ENCODE data around the gene PRM2. TPM values are rescaled to one million over a fixed set of nuclear protein-coding genes. Genes with fewer than 3 reads are reported as not detected.

PRM2 gene
- polyA plus RNA-seq, 1 donor: not detected

DNA sequence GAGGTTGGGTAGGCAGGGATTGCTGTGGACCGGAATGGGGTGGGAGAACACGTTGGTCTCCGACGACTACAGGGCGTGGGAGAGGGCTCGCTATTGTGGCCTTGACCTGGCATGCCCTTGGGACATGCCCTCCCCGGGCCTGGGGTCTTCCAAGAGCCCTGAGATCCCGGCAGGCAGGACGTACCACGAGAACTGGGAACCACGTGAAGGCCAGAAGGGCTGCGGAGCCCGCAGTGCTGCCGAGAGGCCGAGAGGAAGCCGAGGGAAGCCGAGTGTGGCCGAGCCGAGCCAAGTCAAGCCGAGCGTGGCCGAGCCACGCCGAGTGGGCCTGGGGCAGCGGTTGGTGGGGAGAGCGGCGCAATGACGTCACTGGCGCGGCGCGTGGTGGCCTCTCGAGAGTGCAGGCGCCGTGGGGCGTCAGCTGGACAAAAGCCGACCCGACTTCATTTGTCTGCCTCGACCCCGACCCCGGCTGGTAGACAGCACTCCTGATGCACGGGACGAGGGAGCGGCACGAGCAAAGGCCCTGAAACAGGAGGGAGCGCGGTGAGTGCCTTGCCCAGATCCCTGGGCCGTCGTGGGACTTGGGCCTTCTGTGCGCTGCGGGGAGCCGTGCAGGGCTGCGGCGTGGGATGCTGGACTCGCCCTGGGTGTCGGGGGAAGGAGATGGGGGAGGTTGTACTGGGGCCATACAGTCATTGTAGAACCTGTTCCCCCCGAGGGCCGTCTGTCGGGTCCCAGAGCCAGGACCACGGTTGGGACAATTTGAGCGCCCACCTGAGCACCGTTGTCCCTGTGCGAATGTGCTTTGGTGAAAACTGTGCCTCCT is 26.8 kb downstream of the PRM2 start:
- DNase-seq (ENCODE audit: low read depth): no peak

DNA sequence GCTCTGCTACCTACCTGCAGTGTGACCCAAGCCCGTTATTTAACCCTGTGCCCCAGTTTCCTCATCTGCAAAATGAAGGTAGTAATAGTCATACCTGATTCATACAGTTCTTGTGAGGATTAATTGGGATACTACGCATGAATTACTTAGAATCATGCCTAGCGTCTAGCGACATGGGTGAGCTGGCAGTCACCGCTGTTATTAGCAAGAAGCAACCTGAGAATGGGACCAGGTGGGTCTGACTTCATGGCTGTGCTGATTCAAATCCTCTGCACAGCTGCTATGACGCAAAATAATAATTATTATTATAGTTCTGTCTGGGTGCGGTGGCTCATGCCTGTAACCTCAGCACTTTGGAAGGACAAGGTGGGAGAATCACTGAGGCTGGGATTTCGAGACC is 28.1 kb downstream of the PRM2 start:
- DNase-seq (ENCODE audit: low read depth): no peak

- DNase-seq (ENCODE audit: low read depth): no peak
Measured at GRCh38 chr16:11245988-11246387, 30.3 kb downstream of the PRM2 start.

DNA sequence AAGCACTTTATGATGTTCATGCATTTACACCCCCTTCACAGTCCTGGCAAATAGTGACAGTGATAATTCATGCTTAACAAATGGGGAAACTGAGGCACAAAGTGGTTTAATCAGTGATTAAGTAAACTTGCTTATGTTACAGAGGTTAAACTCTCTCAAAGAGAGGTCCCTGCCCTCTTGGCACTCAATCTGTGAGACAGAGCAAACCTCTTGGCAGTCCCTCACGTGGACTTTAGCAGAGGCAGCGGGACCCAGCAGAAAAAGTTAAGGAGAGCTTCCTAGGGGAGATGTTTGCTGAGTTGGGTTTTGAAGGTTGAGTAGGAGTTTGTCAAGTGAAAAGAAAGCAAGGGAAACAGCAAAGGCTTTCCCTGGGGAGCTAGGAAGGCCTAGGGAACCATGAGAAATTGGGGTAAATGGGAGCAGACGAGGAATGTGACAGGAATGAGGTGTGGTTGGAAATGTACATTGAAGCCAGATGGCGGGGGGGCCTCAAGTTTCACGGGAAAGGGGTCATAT is 31.0 kb downstream of the PRM2 start:
- no peak for DNase-seq (ENCODE audit: low read depth)

- DNase-seq (ENCODE audit: low read depth): no peak
Measured at GRCh38 chr16:11242658-11243057, 33.6 kb downstream of the PRM2 start.

- DNase-seq (ENCODE audit: low read depth): no peak
Measured at GRCh38 chr16:11241480-11242204, 34.6 kb downstream of the PRM2 start.

- no peak for DNase-seq (ENCODE audit: low read depth)
Measured at GRCh38 chr16:11240636-11241473, 35.4 kb downstream of the PRM2 start.

DNA sequence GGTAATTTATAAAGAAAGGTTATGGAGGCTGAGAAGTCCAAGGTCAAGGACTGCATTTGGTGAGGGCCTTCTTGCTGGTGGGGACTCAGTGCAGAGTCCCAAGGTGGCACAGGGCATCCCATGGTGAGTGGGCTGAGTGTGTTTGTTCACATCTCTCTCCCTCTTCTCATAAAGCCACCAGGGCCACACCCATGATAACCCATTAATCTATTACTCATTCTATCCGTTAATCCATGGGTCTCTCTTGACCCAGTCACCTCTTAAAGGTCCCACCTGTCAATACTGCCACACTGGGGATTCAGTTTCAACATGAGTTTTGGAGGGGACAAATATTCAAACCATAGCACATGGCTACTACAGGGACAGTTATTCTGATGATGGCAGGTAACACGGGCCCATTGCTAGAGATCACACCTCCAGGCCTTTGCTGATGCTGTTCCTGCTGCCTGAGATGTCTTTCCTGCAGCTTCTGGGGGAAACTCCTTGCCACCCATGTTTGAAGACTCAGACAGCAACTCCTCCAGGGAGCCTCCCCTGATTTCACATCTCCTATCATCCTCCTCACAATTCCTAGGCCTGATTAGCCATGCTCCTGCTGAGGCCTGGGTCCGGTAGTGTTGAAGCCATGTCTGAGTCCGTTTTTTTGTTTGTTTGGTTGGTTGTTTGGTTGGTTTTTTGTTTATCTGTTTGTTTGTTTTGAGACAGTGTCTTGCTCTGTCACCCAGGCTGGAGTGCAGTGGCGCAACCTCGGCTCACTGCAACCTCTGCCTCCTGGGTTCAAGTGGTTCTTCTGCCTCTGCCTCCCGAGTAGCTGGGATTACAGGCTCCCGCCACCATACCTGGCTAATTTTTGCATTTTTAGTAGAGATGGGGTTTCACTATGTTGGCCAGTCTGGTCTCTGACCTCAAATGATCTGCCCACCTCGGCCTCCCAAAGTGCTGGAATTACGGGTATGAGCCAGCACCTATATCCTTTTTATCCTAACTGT is 36.3 kb downstream of the PRM2 start:
- no peak for DNase-seq (ENCODE audit: low read depth)

DNA sequence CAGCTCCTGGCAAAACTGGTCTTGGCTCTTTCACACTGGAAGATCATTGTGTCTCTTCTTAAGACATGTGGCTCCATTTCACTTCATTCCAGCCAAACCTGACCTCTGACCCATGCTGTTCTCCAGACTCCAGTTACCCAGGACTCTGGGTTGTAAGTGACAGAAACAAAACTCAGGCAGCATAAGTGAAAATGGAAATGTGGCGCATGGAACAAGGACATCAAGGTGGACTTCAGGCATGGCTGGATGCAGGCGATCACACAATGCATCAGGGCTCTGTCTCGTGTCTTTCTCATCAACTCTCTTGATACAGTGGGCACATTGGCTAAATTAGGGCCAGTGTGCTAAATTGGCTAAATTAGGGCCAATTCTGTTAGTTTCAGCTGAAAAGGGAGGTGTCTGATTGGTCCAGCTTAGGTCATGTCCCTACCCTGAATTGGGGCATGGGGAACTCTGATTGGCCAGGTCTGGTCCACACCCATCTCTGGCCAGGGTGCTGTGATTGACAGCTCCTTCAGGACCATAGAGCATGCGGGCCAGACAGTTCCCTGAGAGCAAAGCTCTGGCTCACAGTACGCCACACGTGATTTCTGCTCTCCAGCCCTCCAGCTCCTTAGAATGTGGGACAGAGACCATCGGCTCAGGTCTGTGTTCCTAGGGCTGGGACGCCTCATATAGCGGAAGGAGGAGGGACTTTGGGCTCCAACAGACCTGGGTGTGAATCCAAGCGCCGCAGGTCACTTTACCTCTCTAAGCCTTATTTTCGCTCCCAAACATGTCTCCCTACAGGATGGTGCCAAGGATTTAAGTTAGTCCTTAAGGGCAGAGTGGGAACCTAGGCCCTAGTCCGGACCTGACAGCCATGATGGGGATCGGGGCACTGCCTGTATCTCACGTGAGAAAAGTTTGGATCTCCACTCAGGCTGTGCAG is 37.7 kb downstream of the PRM2 start:
- no peak for DNase-seq (ENCODE audit: low read depth)

DNA sequence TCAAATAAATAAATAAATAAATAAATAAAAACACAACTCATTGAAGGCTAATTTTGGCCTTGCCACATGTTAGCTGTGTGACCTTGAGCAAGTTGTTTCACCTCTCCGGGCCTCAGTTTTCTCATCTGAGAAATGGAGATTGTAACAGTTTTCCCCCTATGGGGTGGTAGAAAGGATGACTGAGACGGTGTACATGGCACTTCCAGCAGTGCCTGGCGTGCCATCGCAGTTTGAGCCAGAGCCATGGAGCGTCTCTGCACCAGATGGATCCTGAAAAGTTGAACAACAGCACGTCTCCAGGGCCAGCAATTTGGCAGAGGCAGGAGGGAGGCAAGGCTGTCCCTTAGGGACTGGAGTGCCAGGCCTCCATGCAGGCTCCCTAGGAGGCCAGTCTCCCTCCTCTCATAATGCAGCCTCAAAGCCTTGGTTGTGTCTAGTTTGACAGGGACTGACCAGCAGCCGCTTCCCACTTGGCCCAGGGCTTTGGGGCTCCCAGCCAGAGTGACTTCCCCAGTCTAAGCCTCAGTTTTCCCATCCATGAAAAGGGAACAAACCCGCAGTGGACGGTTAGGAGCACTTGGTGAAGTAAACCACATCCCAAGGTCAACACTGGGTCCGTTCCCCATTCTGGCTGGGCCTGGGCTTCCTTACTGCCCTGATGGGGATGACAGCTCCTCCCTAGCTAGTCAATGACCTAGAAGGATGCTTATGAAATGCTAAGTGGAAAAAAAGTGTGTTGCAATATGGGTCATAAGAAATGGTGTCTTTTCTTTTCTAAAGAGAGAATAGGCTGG is 39.6 kb downstream of the PRM2 start:
- no peak for DNase-seq (ENCODE audit: low read depth)

DNA sequence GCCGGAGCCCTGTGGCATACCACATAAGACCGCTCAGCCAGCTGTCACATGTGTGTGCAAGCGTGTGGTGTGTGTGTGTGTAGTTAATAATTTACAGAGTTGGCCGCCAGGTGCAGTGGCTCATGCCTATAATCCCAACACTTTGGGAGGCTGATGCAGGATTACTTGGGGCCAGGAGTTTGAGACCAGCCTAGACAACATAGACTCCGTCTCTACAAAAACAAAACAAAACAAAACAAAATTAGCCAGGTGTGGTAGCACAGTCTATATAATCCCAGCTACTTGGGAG is 40.6 kb downstream of the PRM2 start:
- DNase-seq (ENCODE audit: low read depth): no peak

- DNase-seq (ENCODE audit: low read depth): no peak
Measured at GRCh38 chr16:11234884-11235702, 41.2 kb downstream of the PRM2 start.

DNA sequence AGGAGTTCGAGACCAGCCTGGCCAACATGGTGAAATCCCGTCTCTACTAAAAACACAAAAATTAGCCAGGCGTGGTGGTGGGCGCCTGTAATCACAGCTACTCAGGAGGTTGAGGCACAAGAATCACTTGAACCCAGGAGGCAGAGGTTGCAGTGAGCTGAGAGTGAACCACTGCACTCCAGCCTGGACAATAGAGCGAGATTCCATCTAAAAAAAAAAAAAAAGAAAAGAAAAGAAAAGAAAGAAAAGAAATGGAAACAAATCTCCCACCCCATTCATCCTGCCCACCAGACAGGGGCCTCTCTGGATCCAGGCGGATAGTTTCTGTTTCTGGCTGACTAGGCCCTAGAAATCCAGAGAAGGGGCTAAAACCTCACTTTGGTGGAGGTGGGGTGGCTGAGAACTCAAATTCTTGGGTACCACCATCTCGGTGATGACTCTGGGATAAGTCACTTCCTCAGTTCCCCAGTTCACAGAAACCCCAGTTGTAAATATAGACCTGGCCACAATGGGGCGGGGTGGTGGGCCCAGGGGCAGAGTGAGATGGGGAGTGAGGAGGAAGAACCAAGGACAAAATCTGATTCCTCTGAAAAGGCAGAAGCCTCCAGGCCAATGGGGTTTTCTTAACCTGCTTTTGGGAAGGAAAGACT is 42.4 kb downstream of the PRM2 start:
- DNase-seq (ENCODE audit: low read depth): no peak

- DNase-seq (ENCODE audit: low read depth): no peak
Measured at GRCh38 chr16:11232852-11233726, 43.2 kb downstream of the PRM2 start.

GRCh38 chr16:11232302-11232851 is 43.9 kb downstream of the PRM2 start:
- no peak for DNase-seq (ENCODE audit: low read depth)

DNA sequence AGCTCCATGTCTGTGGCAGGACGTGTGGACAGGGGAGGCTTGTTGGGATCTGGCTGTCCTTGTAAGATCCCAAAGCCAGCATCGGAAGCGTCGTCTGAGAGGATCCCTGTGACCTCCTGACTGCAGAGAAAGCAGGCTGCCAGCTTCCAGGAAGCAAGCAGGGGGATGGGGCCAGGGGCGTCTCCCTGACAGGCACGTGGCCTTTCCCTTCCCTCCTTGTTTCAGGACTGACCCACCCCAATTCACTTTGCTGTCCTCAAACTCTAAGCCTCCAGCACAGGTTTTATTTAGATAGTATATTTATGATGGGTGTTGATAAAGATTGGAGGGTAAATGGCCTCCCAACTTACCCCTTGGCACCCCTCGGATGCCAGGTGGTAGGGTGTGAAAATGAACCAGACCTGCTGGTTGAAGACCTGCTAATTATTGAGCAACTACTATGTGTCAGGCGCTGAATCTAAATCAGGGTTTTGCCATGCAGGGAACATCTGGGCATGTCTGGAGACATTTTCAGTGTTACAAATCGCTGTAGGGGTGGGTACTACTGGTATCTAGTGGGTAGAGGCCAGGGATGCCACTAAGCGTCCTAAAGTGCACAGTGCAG is 44.8 kb downstream of the PRM2 start:
- DNase-seq (ENCODE audit: low read depth): no peak
